ENCODE data around the gene PPDPF.
A peak's percentile ranks its signal among the peaks of the same experiment; 100 is the strongest.
"Not testable (repeated sequence)": the region's sequence is repeated elsewhere in the genome, so short reads cannot be mapped to it uniquely, and the experiment has no call there.

Gene PPDPF

GRCh38 chr20:63564036-63564810 lies 43.7 kb downstream of the PPDPF start:
- DNase-seq (ENCODE audit: low read depth in 2 of 2): no peak

- no peak for DNase-seq (ENCODE audit: low read depth in 2 of 2)
Observed at GRCh38 chr20:63565021-63565698, 44.6 kb downstream of the PPDPF start.

GRCh38 chr20:63565699-63566335 lies 45.3 kb downstream of the PPDPF start:
- no peak for DNase-seq (ENCODE audit: low read depth in 2 of 2)

DNA sequence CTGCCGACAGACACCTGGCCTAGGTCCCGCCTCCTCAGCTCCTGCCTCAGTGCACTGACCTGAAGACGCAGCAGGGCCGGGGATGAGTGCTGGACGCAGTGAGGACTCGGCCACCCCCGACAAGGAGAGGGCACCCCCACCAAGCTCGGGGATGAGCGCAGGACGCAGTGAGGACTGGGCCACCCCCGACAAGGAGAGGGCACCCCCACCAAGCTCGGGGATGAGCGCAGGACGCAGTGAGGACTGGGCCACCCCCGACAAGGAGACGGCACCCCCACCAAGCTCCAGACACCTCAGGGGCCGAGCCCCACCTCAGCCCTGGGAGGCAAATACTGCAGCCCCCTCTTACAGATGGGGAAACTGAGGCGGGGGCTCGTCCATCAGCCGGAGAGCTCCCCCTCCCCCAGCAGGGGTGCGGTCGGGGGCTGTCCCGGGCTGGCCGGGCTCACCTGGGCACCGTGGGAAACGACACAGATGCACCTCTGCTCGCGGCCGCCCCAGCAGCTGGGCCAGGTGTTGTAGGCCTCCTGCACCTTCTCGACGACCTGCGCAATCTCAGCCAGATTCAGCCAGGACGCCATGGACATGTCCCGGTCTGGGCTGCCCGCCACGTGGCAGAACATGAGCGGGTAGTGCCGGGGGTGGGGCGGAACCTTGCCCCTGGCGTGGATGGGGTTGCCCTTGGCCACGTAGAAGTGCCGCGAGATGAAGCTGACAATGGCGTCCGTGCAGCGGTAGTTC lies 46.0 kb downstream of the PPDPF start:
- no peak for DNase-seq (ENCODE audit: low read depth in 2 of 2)

GRCh38 chr20:63567136-63567385 lies 46.5 kb downstream of the PPDPF start:
- no peak for DNase-seq (ENCODE audit: low read depth in 2 of 2)

DNA sequence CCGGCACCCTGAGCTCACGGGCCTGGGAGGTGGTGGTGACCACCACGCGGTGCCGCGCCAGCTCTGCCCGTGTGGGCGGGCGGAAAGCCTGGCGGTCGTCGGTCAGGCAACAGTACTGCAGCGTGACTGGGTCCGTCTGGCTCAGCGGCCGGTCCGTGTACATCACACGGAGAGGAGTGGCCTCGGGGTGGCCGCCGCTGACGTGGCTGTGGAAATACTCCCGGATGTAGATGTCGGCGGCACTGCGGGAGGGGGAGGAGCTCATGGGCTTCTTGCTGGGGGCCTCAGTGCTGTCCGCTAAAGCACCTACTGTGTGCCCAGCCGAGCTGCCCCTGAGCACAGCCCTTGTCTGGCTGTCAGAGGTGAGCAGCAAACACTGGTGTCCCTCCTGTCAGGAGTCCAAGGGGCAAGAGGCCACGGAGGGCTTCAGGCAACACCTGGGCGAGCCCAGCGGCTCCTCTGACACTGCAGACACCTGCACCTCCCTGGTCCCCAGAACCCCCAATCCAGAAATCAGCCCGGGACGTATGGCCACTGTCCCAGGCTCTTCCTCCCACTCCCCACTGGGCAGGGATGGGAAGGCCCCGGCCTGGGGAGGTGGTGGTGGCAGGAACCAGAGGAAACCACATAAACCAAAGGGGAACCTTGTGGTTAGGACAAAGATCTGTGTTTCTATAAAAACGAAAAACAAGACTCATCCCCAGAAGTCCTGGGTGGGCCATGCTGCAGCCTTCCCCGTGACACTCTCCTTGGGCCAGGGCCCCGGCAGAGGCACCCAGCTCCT lies 47.0 kb downstream of the PPDPF start:
- DNase-seq (ENCODE audit: low read depth in 2 of 2): peak in 1 of 2 donors; percentile 40

DNA sequence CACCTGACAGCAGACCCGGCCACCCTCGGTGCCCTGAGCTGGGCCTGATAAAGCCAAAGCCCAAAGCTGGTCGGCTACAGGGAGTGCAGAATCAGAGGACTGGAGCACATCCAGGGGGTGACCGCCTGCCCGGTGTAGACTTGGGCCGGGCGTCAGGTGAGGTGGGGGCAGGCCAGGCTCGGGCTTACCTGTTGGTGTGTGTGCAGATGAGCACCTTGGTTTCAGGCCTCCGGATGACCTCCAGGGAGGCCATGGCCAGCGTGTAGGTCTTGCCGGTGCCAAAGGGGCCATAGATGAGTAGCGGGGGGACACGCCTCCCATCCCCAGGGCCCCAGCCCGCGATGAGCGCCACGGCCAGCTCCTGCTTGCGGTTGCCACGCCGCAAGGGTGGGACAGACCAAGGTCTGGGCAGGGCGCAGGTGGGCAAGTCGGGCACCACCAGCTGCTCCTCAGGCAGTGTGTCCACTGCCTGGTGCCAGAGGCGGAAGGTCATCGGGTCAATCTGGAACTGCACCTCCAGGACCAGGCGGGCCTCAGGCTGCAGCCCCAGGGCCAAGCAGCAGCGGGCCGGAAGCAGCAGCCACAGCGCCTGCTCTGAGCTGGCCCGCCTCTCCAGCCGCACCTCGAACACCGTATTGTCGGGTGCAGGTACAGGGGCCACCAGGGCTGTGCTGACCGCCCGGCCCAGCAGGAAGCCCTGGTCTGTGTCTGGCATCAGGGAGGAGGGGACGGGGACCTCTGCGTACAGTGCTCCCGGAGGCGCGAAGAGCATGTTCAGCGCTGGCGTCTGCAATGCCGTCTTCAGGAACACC lies 47.8 kb downstream of the PPDPF start:
- DNase-seq (ENCODE audit: low read depth in 2 of 2): no peak

DNA sequence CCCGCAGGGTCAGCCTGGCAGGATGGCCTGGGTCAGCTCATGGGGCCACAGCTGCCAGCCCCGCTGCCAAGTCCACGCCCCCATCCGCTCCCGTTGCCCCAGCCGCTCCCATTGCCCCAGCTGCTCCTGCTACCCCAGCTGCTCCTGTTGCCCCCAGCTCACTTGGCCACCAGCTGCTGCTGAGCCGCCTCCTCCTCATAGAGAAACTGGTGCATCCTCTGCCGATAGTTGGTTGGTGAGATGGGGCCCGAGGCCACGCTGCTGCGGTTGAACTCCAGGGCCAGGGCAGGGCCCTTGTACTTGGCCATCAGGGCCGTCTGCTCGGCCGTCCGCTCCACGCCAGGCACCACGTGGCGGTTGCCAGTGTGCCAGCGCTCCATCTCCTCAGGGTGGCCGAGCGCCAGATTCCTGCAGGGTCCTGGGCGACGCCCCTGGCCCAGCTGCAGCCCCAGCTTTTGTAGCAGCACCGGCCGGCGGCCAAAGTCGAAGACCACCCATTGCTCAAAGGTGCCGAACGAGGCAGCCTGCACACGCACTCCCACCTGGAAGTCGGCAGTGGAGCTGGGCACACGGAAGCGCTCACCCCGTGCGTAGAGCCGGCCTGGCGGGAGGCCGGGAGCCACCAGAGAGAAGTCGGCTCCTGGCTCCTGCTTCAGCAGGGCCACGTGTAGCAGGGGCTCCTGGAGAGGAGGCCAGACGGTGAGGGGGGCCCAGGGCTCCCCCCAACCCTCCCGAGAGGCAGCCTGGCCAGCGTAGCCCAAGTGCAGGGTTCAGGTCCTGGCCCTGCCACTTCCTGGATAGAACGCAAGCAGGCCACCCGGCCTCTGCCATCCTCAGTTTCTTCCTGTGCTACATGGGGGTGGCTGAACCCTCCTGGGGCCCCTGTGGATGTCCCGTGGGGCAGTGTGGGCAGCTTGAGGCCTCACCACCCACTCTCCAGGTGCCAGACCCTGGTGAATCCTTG lies 48.7 kb downstream of the PPDPF start:
- no peak for DNase-seq (ENCODE audit: low read depth in 2 of 2)

GRCh38 chr20:63570281-63571086 lies 49.9 kb downstream of the PPDPF start:
- no peak for DNase-seq (ENCODE audit: low read depth in 2 of 2)

GRCh38 chr20:63571087-63571478 lies 50.5 kb downstream of the PPDPF start:
- DNase-seq (ENCODE audit: low read depth in 2 of 2): not testable (repeated sequence)
